ENCODE data around the gene PPFIBP2. TPM values are rescaled to one million over a fixed set of nuclear protein-coding genes. Genes with fewer than 3 reads are reported as not detected.

The PPFIBP2 gene
- total and polyA plus RNA-seq, 2 of the 13 experiments (the other 11 are each of a cell fraction or from before 2014, with no cell fraction given): 15.0 to 52.5 TPM

DNA sequence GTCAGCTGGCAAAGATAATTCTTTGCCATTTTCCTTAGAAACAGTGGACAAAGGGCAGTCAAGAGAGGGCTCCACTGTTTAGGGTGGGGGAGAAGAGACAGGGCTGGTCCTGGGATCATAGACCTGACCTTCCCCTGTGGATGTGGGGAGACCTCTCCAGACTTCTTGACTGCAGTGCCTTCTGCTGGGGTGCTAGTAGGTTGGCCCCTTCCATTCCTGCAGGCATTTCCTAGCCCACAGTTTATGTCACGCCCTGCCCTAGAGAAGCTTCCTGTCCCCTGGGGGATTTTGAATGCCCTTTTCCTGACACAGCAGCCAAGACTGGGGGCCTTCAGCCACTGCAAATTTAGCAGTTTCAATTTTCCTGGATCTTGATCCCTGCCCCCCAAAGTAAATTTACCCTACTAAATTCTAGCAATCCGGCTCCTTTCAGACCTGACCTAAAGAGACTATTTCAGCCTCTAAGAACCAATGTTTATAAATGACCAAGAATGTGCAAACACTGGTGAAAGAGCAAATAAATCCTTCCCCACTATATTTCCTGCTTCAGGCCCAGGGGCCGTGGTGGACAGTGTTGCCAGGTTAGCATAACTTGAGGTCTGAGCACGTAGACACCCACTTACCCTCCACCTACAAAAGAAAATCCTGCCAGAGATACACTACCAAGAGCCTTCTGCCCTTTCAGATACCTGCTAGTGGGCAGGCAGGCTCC lies 58.4 kb downstream of the PPFIBP2 start (continued):
- TF ChIP-seq ZNF615 (CRISPR knock-in tag; IDR thresholded peaks at IDR 0.05; ENCODE audit: borderline replicate concordance) (no peak), ZNF382 (CRISPR knock-in tag; IDR thresholded peaks at IDR 0.05; ENCODE audit: borderline replicate concordance) (no peak), TEAD3 (CRISPR knock-in tag; optimal IDR thresholded peaks at IDR 0.05; ENCODE audit: borderline replicate concordance) (peak; percentile 75), ZNF17 (CRISPR knock-in tag; IDR thresholded peaks at IDR 0.05) (no peak), ZNF670 (CRISPR knock-in tag; IDR thresholded peaks at IDR 0.05; ENCODE audit: borderline replicate concordance) (no peak), RXRA (CRISPR knock-in tag; IDR thresholded peaks at IDR 0.05) (peak; percentile 53; the same call in 1 of the 2 replicates), GATAD2A (CRISPR knock-in tag; IDR thresholded peaks at IDR 0.05) (peak; percentile 83), EHMT2 (IDR thresholded peaks at IDR 0.05; ENCODE audit: borderline replicate concordance, low read depth, low read length) (peak; percentile 54; the same call in 1 of the 2 replicates), FOXO4 (CRISPR knock-in tag; conservative IDR thresholded peaks at IDR 0.05) (no peak), ZNF335 (CRISPR knock-in tag; IDR thresholded peaks at IDR 0.05) (no peak), JARID2 (CRISPR knock-in tag; IDR thresholded peaks at IDR 0.05; ENCODE audit: insufficient replicate concordance) (no peak), SKIL (CRISPR knock-in tag; IDR thresholded peaks at IDR 0.05; ENCODE audit: borderline replicate concordance) (peak; percentile 86), FOSL1 (CRISPR knock-in tag; IDR thresholded peaks at IDR 0.05; ENCODE audit: borderline replicate concordance) (no peak), HOXA7 (CRISPR knock-in tag; IDR thresholded peaks at IDR 0.05) (no peak), FOXJ3 (CRISPR knock-in tag; IDR thresholded peaks at IDR 0.05; ENCODE audit: borderline replicate concordance) (peak; percentile 83; the same call in 1 of the 2 replicates)
- TF ChIP-seq, protein P1, sequence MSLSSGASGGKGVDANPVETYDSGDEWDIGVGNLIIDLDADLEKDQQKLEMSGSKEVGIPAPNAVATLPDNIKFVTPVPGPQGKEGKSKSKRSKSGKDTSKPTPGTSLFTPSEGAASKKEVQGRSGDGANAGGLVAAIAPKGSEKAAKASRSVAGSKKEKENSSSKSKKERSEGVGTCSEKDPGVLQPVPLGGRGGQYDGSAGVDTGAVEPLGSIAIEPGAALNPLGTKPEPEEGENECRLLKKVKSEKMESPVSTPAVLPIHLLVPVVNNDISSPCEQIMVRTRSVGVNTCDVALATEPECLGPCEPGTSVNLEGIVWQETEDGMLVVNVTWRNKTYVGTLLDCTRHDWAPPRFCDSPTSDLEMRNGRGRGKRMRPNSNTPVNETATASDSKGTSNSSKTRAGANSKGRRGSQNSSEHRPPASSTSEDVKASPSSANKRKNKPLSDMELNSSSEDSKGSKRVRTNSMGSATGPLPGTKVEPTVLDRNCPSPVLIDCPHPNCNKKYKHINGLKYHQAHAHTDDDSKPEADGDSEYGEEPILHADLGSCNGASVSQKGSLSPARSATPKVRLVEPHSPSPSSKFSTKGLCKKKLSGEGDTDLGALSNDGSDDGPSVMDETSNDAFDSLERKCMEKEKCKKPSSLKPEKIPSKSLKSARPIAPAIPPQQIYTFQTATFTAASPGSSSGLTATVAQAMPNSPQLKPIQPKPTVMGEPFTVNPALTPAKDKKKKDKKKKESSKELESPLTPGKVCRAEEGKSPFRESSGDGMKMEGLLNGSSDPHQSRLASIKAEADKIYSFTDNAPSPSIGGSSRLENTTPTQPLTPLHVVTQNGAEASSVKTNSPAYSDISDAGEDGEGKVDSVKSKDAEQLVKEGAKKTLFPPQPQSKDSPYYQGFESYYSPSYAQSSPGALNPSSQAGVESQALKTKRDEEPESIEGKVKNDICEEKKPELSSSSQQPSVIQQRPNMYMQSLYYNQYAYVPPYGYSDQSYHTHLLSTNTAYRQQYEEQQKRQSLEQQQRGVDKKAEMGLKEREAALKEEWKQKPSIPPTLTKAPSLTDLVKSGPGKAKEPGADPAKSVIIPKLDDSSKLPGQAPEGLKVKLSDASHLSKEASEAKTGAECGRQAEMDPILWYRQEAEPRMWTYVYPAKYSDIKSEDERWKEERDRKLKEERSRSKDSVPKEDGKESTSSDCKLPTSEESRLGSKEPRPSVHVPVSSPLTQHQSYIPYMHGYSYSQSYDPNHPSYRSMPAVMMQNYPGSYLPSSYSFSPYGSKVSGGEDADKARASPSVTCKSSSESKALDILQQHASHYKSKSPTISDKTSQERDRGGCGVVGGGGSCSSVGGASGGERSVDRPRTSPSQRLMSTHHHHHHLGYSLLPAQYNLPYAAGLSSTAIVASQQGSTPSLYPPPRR (CRISPR knock-in tag; IDR thresholded peaks at IDR 0.05; ENCODE audit: borderline replicate concordance): peak; percentile 93
- TF ChIP-seq, protein P2, sequence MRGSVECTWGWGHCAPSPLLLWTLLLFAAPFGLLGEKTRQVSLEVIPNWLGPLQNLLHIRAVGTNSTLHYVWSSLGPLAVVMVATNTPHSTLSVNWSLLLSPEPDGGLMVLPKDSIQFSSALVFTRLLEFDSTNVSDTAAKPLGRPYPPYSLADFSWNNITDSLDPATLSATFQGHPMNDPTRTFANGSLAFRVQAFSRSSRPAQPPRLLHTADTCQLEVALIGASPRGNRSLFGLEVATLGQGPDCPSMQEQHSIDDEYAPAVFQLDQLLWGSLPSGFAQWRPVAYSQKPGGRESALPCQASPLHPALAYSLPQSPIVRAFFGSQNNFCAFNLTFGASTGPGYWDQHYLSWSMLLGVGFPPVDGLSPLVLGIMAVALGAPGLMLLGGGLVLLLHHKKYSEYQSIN (CRISPR knock-in tag; IDR thresholded peaks at IDR 0.05; ENCODE audit: borderline replicate concordance): no peak
- TF ChIP-seq, protein P3, sequence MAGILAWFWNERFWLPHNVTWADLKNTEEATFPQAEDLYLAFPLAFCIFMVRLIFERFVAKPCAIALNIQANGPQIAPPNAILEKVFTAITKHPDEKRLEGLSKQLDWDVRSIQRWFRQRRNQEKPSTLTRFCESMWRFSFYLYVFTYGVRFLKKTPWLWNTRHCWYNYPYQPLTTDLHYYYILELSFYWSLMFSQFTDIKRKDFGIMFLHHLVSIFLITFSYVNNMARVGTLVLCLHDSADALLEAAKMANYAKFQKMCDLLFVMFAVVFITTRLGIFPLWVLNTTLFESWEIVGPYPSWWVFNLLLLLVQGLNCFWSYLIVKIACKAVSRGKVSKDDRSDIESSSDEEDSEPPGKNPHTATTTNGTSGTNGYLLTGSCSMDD (CRISPR knock-in tag; IDR thresholded peaks at IDR 0.05): no peak
